Esophagus muscularis mucosa (tissue), 4 donors: ENCODE results near the gene C12orf57. TPM values are rescaled to one million over a fixed set of nuclear protein-coding genes. Genes with fewer than 3 reads are reported as not detected.

ENCODE experiments used
- DNase-seq: peaks from one replicate; pipeline ENCODE4 v3.0.0-alpha.2; 2017; ENCODE audit errors: extremely low spot score
- H3K27ac ChIP-seq, 4 donors: fragments of 200-600 bp; sonication (generic); replicated peaks in 1 of 4; 1 replicate in 3 of 4; 2 replicates in 1 of 4; pipeline ENCODE4 v1.5.1; 2016 to 2019; ENCODE audit warnings: mild to moderate bottlenecking in 1 of 4
- H3K27me3 ChIP-seq, 4 donors: fragments of 200-600 bp; sonication (generic); one replicate each; pipeline versions ENCODE4 v1.5.1 to v1.6.0; 2016 to 2019
- H3K36me3 ChIP-seq, 4 donors: fragments of 200-600 bp; sonication (generic); one replicate each; pipeline ENCODE4 v1.5.1; 2016 to 2019
- H3K4me1 ChIP-seq, 4 donors: fragments of 200-600 bp; sonication (generic); one replicate each; pipeline ENCODE4 v1.5.1; 2016 to 2019
- H3K4me3 ChIP-seq, 4 donors: fragments of 200-600 bp; sonication (generic); 1 replicate in 2 of 4; 2 replicates in 2 of 4; pipeline ENCODE4 v1.5.1; 2016 to 2019; ENCODE audit warnings: mild to moderate bottlenecking in 4 of 4, moderate library complexity in 1 of 4
- H3K9me3 ChIP-seq, 4 donors: fragments of 200-600 bp; sonication (generic); 1 replicate in 3 of 4; 2 replicates in 1 of 4; pipeline ENCODE4 v1.5.1; 2016 to 2019
- CTCF ChIP-seq, 3 experiments: fragments of 200-600 bp in 2 of 3; fragments of 450-650 bp in 1 of 3; sonication (generic) in 2 of 3; IDR thresholded peaks; one replicate each; pipeline ENCODE4 v1.5.1; 2017 to 2019; ENCODE audit warnings: antibody characterized with exemption in 3 of 3, mild to moderate bottlenecking in 2 of 3, moderate library complexity in 1 of 3
- EP300 ChIP-seq: sonication (generic); formaldehyde crosslinking; IDR thresholded peaks from one replicate; pipeline ENCODE4 v1.6.1; 2017; ENCODE audit warnings: antibody characterized with exemption
- POLR2A ChIP-seq: fragments of 450-650 bp; IDR thresholded peaks from one replicate; pipeline ENCODE4 v1.6.1; 2017; ENCODE audit warnings: antibody characterized with exemption, moderate library complexity, mild to moderate bottlenecking, low read depth
- POLR2AphosphoS5 ChIP-seq, 2 donors: sonication (generic); formaldehyde crosslinking; IDR thresholded peaks; one replicate each; pipeline ENCODE4 v1.6.1; 2017; ENCODE audit warnings: antibody characterized with exemption in 2 of 2
- WGBS: methylation state at CpG from one replicate; pipeline ENCODE4 v1.1.5; 2018; 5-methylcytosine and 5-hydroxymethylcytosine counted together
- intact Hi-C: fragments of 100-400 bp; cut with DNase I; formaldehyde crosslinking; loops from one replicate; pipeline ENCODE4 v1.15.1; 2023
- total RNA-seq, 4 donors: library from RNA; depleted of rRNA; stranded (reverse); fragments of >200 nt; gene quantifications; one replicate each; pipeline versions ENCODE4 v1.1.0 to v1.2.1, GENCODE V29; 2016

C12orf57 gene
- total RNA-seq, 4 donors from 2014 or later: 307 to 437 (median 325) TPM

- peaks cover 6 to 71% (median 66%) of the 10 kb centered on the region in 4 donors for H3K36me3 ChIP-seq
- H3K9me3 ChIP-seq: no peaks in the 10 kb centered on the region
- DNase-seq: no peak
- H3K27me3 ChIP-seq: no peaks in the 10 kb centered on the region
- intact Hi-C loops: no loop called here
- TF ChIP-seq POLR2AphosphoS5 (IDR thresholded peaks at IDR 0.05): no peak
- no peak for TF ChIP-seq EP300
- TF ChIP-seq CTCF (IDR thresholded peaks at IDR 0.05): no peak
- no peak for TF ChIP-seq POLR2A
- peaks cover 59 to 89% (median 83%) of the 10 kb centered on the region in 4 donors for H3K4me1 ChIP-seq
- H3K27ac ChIP-seq: peak overlapping the region; percentile 91 to 95 (median 93)
- WGBS: 86% methylated on average over 24 of the region's 32 CpGs
- H3K4me3 ChIP-seq: peak overlapping the region; percentile 60 to 70 (median 66)
Measured at GRCh38 chr12:6938353-6939190, 5.2 kb upstream of the C12orf57 start.

- 63% methylated on average over 2 of the region's 2 CpGs for WGBS
- H3K9me3 ChIP-seq: no peaks in the 10 kb centered on the region
- H3K36me3 ChIP-seq: peaks cover 6 to 65% (median 60%) of the 10 kb centered on the region in 4 donors
- H3K27me3 ChIP-seq: no peaks in the 10 kb centered on the region
- peaks cover 53 to 83% (median 81%) of the 10 kb centered on the region in 4 donors for H3K4me1 ChIP-seq
- no peak overlapping the region for H3K4me3 ChIP-seq
- DNase-seq: no peak
- TF ChIP-seq POLR2AphosphoS5 (IDR thresholded peaks at IDR 0.05): peak in 1 of 2 donors; percentile 67
- no peak for TF ChIP-seq CTCF (IDR thresholded peaks at IDR 0.05)
- intact Hi-C loops: no loop called here
- peak overlapping the region; percentile 21 to 95 (median 92) for H3K27ac ChIP-seq
Measured at GRCh38 chr12:6939191-6939540, 4.7 kb upstream of the C12orf57 start.

GRCh38 chr12:6941267-6941666, 2.6 kb upstream of the C12orf57 start:
- Histone ChIP-seq H3K27ac (peak overlapping the region; percentile 13 to 96 (median 60)), H3K9me3 (no peaks in the 10 kb centered on the region), H3K4me1 (peaks cover 49 to 80% (median 79%) of the 10 kb centered on the region in 4 donors), H3K27me3 (no peaks in the 10 kb centered on the region), H3K4me3 (no peak overlapping the region), H3K36me3 (peaks cover 0 to 53% (median 49%) of the 10 kb centered on the region in 4 donors)
- intact Hi-C loops: no loop called here
- no peak for DNase-seq
- WGBS: 33% methylated on average over 1 of the region's 12 CpGs
- no peak for TF ChIP-seq POLR2A
- TF ChIP-seq POLR2AphosphoS5 (IDR thresholded peaks at IDR 0.05): peak in 1 of 2 donors; percentile 58
- TF ChIP-seq EP300: no peak
- TF ChIP-seq CTCF (IDR thresholded peaks at IDR 0.05): no peak

- peaks cover 54 to 82% (median 79%) of the 10 kb centered on the region in 4 donors for H3K4me1 ChIP-seq
- DNase-seq: no peak
- H3K36me3 ChIP-seq: peaks cover 0 to 53% (median 46%) of the 10 kb centered on the region in 4 donors
- H3K27ac ChIP-seq: peak overlapping the region; percentile 13 to 96 (median 60)
- intact Hi-C loops: no loop called here
- 67% methylated on average over 10 of the region's 12 CpGs for WGBS
- H3K4me3 ChIP-seq: no peak overlapping the region
- TF ChIP-seq EP300 (no peak), POLR2AphosphoS5 (IDR thresholded peaks at IDR 0.05) (peak in 1 of 2 donors; percentile 28), CTCF (IDR thresholded peaks at IDR 0.05) (no peak), POLR2A (no peak)
- H3K27me3 ChIP-seq: no peaks in the 10 kb centered on the region
- H3K9me3 ChIP-seq: no peaks in the 10 kb centered on the region
Measured at GRCh38 chr12:6941782-6942181, 2.0 kb upstream of the C12orf57 start.
